ENCODE results near the gene SPX. TPM values are rescaled to one million over a fixed set of nuclear protein-coding genes. Genes with fewer than 3 reads are reported as not detected.
A peak's percentile ranks its signal among the peaks of the same experiment; 100 is the strongest.

Gene SPX
- total and polyA plus RNA-seq, 2 donors (not counting 3 experiments of a cell fraction or from before 2014, with no cell fraction given), result 0.06 TPM; not detected in 1

DNA sequence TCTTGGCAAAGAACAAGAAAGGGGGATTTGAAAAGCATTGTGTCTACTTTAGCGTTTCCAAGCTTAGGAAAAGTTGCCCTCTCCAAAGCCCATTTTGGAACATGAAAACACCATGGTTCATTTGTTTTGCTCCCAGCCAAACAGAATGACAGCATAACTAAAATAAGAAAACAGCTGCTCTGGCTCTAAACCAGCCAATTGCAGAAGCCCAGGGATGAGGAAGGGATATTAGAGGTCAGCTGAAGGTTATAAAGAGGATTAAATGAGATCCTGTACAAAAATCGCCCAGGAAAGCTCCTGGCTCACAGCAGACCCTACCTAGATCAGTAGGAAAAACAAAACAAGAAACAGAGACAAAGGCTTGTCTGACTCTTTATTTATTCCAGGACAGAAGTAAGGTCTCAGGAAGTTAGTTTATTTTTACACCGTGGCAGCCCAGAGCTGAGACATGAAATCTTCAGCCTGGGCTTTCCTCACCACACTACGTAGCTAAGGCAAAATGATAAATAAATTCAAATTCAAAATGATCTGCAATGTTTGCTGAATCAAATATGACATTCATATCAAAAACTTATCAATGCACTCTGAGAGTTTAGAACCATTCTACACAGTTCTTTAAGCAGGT is 25.9 kb downstream of the SPX start:
- dilution Hi-C loops (cut with MboI; ENCODE audit: extremely low pct_ligation_motif_present, low sequenced_read_pairs) (no loop called here), intact Hi-C loops (cut with micrococcal nuclease) (no loop called here)
- Histone ChIP-seq H3K27me3 (ENCODE audit: control insufficient read depth in 2 of 2, insufficient read depth in 2 of 2, low read length in 2 of 2) (no peaks in the 10 kb centered on the region), H2AFZ (ENCODE audit: low read depth, low read length) (no peak overlapping the region), H3K79me2 (ENCODE audit: control insufficient read depth, insufficient read depth, low read length) (no peaks in the 10 kb centered on the region), H3K4me1 (ENCODE audit: control insufficient read depth, extremely low read depth, insufficient read depth, low read length) (no peaks in the 10 kb centered on the region), H3K9me1 (replicated peaks; ENCODE audit: control insufficient read depth, extremely low read depth, insufficient read depth, low read length) (no peaks in the 10 kb centered on the region), H3K4me2 (ENCODE audit: insufficient read depth, low read length) (no peak overlapping the region), H3K4me3 (replicated peaks in 1 of 3; ENCODE audit: insufficient read depth in 1 of 3, low read depth in 1 of 3, low read length in 3 of 3) (no peak overlapping the region), H3K9me3 (replicated peaks; ENCODE audit: control insufficient read depth, insufficient read depth, low read length) (no peaks in the 10 kb centered on the region), H3K9ac (replicated peaks; ENCODE audit: extremely low read depth, insufficient read depth, low read length) (no peak overlapping the region), H3K36me3 (ENCODE audit: control insufficient read depth in 2 of 2, extremely low read depth in 1 of 2, insufficient read depth in 2 of 2, low read length in 2 of 2) (no peaks in the 10 kb centered on the region), H4K20me1 (replicated peaks; ENCODE audit: control insufficient read depth, extremely low read depth, insufficient read depth, low read length) (no peaks in the 10 kb centered on the region), H3K27ac (ENCODE audit: insufficient read depth, low read depth, low read length) (no peak overlapping the region)
- CTCF ChIA-PET, result interaction anchor here (0.6 to 1.1 kb wide), 2 partner anchors 16 to 113 kb away, joined by 3 read pairs; no protein-coding TSS in a partner anchor
- DNase-seq (ENCODE audit: low read depth, low spot score), result peak; percentile 8
- no TSS peak for BruUV-seq (replicated peaks)
- POLR2A ChIA-PET, result no interaction called here
- TF ChIP-seq FOS (IDR thresholded peaks at IDR 0.05; ENCODE audit: borderline replicate concordance, insufficient read depth, low read length) (no peak), POLR2A (IDR thresholded peaks at IDR 0.05; ENCODE audit: low read depth, low read length) (no peak), POLR2AphosphoS5 (IDR thresholded peaks at IDR 0.05; ENCODE audit: insufficient read depth, low read depth, low read length) (no peak), GATA2 (IDR thresholded peaks at IDR 0.05; ENCODE audit: insufficient read depth, insufficient read length, low read depth, low read length) (no peak), EZH2 (IDR thresholded peaks at IDR 0.05; ENCODE audit: borderline replicate concordance, low read depth, low read length, severe bottlenecking) (no peak), JUN (IDR thresholded peaks at IDR 0.05; ENCODE audit: borderline replicate concordance, insufficient read depth, insufficient read length, low read depth) (no peak)
- TF ChIP-seq, protein P1, sequence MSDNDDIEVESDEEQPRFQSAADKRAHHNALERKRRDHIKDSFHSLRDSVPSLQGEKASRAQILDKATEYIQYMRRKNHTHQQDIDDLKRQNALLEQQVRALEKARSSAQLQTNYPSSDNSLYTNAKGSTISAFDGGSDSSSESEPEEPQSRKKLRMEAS (IDR thresholded peaks at IDR 0.05; ENCODE audit: insufficient read depth, insufficient read length), result no peak
- TF ChIP-seq, protein P2, sequence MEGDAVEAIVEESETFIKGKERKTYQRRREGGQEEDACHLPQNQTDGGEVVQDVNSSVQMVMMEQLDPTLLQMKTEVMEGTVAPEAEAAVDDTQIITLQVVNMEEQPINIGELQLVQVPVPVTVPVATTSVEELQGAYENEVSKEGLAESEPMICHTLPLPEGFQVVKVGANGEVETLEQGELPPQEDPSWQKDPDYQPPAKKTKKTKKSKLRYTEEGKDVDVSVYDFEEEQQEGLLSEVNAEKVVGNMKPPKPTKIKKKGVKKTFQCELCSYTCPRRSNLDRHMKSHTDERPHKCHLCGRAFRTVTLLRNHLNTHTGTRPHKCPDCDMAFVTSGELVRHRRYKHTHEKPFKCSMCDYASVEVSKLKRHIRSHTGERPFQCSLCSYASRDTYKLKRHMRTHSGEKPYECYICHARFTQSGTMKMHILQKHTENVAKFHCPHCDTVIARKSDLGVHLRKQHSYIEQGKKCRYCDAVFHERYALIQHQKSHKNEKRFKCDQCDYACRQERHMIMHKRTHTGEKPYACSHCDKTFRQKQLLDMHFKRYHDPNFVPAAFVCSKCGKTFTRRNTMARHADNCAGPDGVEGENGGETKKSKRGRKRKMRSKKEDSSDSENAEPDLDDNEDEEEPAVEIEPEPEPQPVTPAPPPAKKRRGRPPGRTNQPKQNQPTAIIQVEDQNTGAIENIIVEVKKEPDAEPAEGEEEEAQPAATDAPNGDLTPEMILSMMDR (IDR thresholded peaks at IDR 0.05; ENCODE audit: extremely low read depth in 1 of 2, insufficient read depth in 1 of 2, low read depth in 1 of 2, low read length in 2 of 2), result no peak
- no peak for FAIRE-seq

Data from endothelial cell of umbilical vein (primary cell).